NAMALWA (cell line): ENCODE measurements around the gene HEATR1.

Experiments
- DNase-seq: peaks from one replicate; pipeline ENCODE4 v3.0.0-alpha.2; 2015; ENCODE audit warnings: low spot score

Gene HEATR1

DNA sequence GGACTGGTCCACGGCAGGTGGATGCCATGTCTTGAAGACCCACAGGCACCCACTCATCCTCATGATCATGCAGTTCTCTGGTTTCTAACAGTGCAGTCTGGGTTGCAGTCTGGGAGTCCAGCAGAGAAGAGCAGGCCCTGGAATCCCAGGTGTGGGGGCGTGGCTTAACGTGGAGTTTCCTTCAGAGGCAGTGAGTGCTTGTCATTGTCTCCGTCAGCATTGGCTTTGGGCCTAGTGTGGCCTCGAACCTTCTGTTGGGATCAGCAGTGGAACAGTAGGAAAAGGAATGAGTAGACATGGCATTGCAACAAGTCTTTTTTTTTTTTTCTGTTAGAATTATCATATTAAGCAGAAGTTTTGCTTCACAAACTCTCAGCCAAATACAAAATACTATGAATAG is 67.8 kb downstream of the HEATR1 start:
- no peak for DNase-seq

DNA sequence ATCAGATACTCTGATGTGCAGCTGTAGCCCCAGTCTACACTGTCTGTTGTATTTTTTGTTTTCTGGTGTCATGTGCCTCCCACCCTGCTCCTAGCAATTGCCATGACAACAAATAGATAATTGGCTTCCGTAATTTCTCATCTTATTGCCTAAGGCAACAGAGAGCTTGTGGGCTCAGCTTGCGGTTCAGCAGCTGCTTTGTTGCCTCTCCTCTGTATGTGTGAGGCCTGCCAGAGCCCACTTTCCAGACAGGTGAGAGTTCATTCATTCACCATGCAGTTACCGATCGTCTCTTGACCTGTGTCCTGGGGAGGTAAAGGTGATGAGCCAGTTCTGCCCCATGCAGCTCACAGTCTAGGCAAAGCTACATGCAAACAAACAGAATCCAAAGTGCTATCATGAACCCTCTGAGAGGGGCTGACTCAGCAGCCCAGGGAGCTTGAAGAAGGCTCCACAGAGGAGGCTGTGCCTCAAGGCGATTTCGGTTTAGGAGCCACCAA is 68.6 kb downstream of the HEATR1 start:
- DNase-seq: no peak

DNA sequence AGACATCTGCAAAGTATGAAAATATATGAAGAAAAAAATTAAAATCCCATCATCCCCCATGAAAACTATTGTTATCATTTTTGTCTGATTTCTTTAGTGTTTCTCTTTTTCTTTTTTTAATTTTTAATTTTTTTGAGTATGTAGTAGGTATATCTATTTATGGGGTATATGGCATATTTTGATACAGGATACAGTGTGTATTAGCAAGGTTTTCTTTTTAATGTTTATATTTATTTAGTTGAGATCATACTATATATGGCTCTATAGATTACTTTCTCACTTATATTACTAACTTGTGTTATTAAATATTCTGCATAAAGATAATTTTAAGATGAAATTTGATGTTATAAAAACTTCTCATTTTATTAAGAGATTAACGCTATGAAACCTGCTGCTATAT is 69.1 kb downstream of the HEATR1 start:
- no peak for DNase-seq

GRCh38 chr1:236534151-236534651 is 70.1 kb downstream of the HEATR1 start:
- no peak for DNase-seq

- no peak for DNase-seq
These were observed 71.5 kb downstream of the HEATR1 start for GRCh38 chr1:236532850-236533249.

GRCh38 chr1:236530959-236531358 is 73.4 kb downstream of the HEATR1 start:
- DNase-seq: no peak

GRCh38 chr1:236530286-236530685 is 74.0 kb downstream of the HEATR1 start:
- no peak for DNase-seq

- no peak for DNase-seq
These were observed 78.2 kb downstream of the HEATR1 start for GRCh38 chr1:236526079-236526478.

GRCh38 chr1:236524895-236525184 is 79.5 kb downstream of the HEATR1 start:
- DNase-seq: no peak

- peak; percentile 85 for DNase-seq
These were observed 80.0 kb downstream of the HEATR1 start for GRCh38 chr1:236524142-236524894.

DNA sequence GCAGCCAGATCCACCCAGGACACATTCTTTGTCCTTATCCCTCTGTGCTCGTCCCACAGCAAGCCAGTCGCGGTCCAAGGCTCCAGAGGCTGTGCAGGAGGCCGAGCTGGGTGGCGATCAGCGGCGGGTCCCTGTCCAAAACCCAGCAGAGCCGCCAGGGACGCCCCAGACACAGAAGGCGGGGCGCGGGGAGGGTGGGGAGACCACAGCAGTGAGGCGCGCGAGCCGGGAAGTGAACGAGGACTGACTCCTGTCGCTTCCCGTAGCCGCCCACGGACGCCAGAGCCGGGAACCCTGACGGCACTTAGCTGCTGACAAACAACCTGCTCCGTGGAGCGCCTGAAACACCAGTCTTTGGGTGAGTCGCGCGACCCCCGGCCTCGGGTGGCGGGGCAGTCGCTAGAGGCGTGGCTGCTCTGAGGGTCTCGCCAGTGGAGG is 80.6 kb downstream of the HEATR1 start, which contains the start of gene LGALS8:
LGALS8 (plus strand) TSS at position 279 of the 438 bp plus-strand sequence. CDS start 2,089 bp downstream, outside the sequence.
- no peak for DNase-seq

GRCh38 chr1:236522937-236523703 is 81.2 kb downstream of the HEATR1 start:
- no peak for DNase-seq

GRCh38 chr1:236520445-236521005 is 83.8 kb downstream of the HEATR1 start:
- no peak for DNase-seq

GRCh38 chr1:236518322-236518721 is 86.0 kb downstream of the HEATR1 start:
- no peak for DNase-seq

- no peak for DNase-seq
These were observed 87.2 kb downstream of the HEATR1 start for GRCh38 chr1:236516929-236517704.

GRCh38 chr1:236515443-236515958 is 88.8 kb downstream of the HEATR1 start:
- no peak for DNase-seq

- DNase-seq: no peak
These were observed 89.4 kb downstream of the HEATR1 start for GRCh38 chr1:236514703-236515442.

GRCh38 chr1:236511735-236512418 is 92.4 kb downstream of the HEATR1 start:
- DNase-seq: no peak

DNA sequence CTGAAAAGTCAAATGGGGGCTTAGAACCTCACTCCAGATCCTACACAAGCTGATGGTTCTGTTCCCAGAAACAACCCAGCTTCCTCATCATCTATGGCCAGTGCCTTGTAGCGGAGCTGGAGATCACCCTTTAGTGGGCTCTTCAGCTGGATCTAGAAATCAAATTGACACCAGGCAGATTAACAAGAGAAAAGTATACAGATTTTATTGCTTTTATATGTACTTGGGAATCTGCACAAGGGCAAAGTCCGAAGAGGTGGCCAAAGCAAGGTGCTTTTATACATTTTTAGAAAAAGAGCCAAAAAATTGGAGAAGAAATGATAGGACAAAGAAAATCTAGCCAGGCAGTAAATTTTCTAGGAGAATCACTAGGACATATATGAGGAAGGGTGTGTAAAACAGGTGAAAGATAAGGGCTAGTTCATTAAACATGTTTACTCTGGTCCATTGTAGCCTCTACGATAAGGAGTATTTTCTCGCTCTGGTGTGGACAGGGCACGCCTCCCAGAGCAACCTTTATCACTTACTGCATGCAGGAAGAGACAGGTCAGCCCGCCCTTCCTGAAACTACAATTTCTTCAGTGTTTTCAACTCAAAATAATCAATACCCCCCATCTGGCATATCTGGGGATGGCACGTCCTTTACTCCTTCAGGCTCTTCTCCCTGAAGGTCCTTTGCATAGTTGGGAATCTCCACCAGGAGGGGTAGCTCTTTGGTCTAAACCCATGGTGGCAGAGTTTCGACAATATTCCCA is 94.5 kb downstream of the HEATR1 start:
- DNase-seq: no peak

DNA sequence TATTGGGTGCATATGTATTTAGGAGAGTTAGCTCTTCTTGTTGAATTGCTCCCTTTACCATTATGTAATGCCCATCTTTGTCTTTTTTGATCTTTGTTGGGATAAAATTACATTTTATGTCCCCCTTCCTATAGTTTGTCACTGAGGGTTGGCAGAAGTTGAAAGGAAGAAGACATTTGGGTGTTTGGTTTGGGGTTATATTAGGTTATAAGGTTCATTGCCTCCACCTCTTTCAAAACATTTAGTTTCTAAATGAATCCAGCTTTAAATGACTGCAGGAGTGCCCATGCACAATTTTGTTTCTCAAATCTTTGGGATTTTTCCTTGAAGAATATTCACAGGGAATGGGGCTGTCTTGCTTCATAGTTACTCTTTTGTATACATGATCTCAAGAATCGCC is 95.1 kb downstream of the HEATR1 start:
- no peak for DNase-seq
